ENCODE data around the gene RSBN1.

Gene RSBN1

GRCh38 chr1:113849072-113849471 lies 36.8 kb upstream of the RSBN1 start:
- Histone ChIP-seq H3K9me3 (no peaks in the 10 kb centered on the region), H3K36me3 (no peaks in the 10 kb centered on the region), H3K4me3 (ENCODE audit: low read depth, low read length) (no peak overlapping the region), H3K27me3 (no peaks in the 10 kb centered on the region), H3K4me1 (no peaks in the 10 kb centered on the region)
- TF ChIP-seq, protein P1, sequence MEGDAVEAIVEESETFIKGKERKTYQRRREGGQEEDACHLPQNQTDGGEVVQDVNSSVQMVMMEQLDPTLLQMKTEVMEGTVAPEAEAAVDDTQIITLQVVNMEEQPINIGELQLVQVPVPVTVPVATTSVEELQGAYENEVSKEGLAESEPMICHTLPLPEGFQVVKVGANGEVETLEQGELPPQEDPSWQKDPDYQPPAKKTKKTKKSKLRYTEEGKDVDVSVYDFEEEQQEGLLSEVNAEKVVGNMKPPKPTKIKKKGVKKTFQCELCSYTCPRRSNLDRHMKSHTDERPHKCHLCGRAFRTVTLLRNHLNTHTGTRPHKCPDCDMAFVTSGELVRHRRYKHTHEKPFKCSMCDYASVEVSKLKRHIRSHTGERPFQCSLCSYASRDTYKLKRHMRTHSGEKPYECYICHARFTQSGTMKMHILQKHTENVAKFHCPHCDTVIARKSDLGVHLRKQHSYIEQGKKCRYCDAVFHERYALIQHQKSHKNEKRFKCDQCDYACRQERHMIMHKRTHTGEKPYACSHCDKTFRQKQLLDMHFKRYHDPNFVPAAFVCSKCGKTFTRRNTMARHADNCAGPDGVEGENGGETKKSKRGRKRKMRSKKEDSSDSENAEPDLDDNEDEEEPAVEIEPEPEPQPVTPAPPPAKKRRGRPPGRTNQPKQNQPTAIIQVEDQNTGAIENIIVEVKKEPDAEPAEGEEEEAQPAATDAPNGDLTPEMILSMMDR (IDR thresholded peaks at IDR 0.05; ENCODE audit: low read depth, low read length): no peak
- no peak for DNase-seq

- Histone ChIP-seq H3K36me3 (no peaks in the 10 kb centered on the region), H3K27me3 (no peaks in the 10 kb centered on the region), H3K4me3 (ENCODE audit: low read depth, low read length) (no peak overlapping the region), H3K9me3 (no peaks in the 10 kb centered on the region), H3K4me1 (no peaks in the 10 kb centered on the region)
- no peak for DNase-seq
- TF ChIP-seq, protein P1 (IDR thresholded peaks at IDR 0.05; ENCODE audit: low read depth, low read length): no peak
Measured at GRCh38 chr1:113846391-113847035, 34.2 kb upstream of the RSBN1 start.

GRCh38 chr1:113836534-113836933 lies 24.3 kb upstream of the RSBN1 start:
- Histone ChIP-seq H3K4me1 (no peaks in the 10 kb centered on the region), H3K36me3 (no peaks in the 10 kb centered on the region), H3K9me3 (no peaks in the 10 kb centered on the region), H3K4me3 (ENCODE audit: low read depth, low read length) (no peak overlapping the region), H3K27me3 (peaks cover 8% of the 10 kb centered on the region; the same call in 1 of the 2 replicates)
- DNase-seq: no peak
- TF ChIP-seq, protein P1 (IDR thresholded peaks at IDR 0.05; ENCODE audit: low read depth, low read length): no peak

GRCh38 chr1:113835686-113836290 lies 23.5 kb upstream of the RSBN1 start:
- TF ChIP-seq, protein P1 (IDR thresholded peaks at IDR 0.05; ENCODE audit: low read depth, low read length): peak; percentile 41
- Histone ChIP-seq H3K4me3 (ENCODE audit: low read depth, low read length) (no peak overlapping the region), H3K36me3 (no peaks in the 10 kb centered on the region), H3K27me3 (peaks cover 8% of the 10 kb centered on the region; the same call in 1 of the 2 replicates), H3K4me1 (no peaks in the 10 kb centered on the region), H3K9me3 (no peaks in the 10 kb centered on the region)
- DNase-seq: peak; percentile 19

GRCh38 chr1:113834716-113835115 lies 22.4 kb upstream of the RSBN1 start:
- no peak for DNase-seq
- TF ChIP-seq, protein P1 (IDR thresholded peaks at IDR 0.05; ENCODE audit: low read depth, low read length): no peak

DNA sequence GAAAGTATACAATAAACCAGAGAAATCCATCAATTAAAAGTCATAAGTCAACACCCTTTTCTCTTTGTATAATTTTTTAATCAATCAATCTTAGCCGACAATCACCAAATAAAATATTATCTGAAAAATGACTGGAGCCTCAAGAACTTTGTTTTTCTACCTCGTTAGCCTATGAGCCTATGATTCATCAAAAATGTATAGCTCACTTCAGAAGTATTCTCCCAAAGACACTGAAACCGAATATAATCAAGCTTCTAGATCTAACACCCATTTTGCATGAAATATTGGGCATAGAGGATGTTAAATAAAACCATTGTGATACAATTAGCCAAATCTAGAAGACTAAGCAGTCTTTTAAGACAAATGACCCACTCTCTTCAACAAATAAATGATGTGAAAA lies 17.8 kb upstream of the RSBN1 start:
- no peak overlapping the region for H3K4me3 ChIP-seq (ENCODE audit: low read depth, low read length)
- TF ChIP-seq, protein P1 (IDR thresholded peaks at IDR 0.05; ENCODE audit: low read depth, low read length): no peak
- DNase-seq: no peak
- H3K9me3 ChIP-seq: no peaks in the 10 kb centered on the region
- H3K27me3 ChIP-seq: peaks cover 5% of the 10 kb centered on the region; the same call in 1 of the 2 replicates
- no peaks in the 10 kb centered on the region for H3K4me1 ChIP-seq
- no peaks in the 10 kb centered on the region for H3K36me3 ChIP-seq

More at GRCh38 chr1:113834716-113835115, 22.4 kb upstream of the RSBN1 start:
- no peaks in the 10 kb centered on the region for H3K9me3 ChIP-seq
- no peak overlapping the region for H3K4me3 ChIP-seq (ENCODE audit: low read depth, low read length)
- no peaks in the 10 kb centered on the region for H3K36me3 ChIP-seq
- H3K4me1 ChIP-seq: no peaks in the 10 kb centered on the region
- peaks cover 8% of the 10 kb centered on the region; the same call in 1 of the 2 replicates for H3K27me3 ChIP-seq

All from BE2C (cell line).